ENCODE results near the gene EEIG1. TPM values are rescaled to one million over a fixed set of nuclear protein-coding genes. Genes with fewer than 3 reads are reported as not detected.

Gene EEIG1
- total RNA-seq, 4 donors from 2014 or later, result 7.0 to 22.0 (median 16.3) TPM

GRCh38 chr9:127941961-127942215, 38.9 kb downstream of the EEIG1 start:
- Histone ChIP-seq H3K9me3 (no peaks in the 10 kb centered on the region), H3K27ac (peak overlapping the region in 2 of 4 donors; percentile 55 to 58), H3K27me3 (no peaks in the 10 kb centered on the region), H3K36me3 (peaks cover 0 to 55% of the 10 kb centered on the region in 2 donors), H3K4me3 (no peak overlapping the region), H3K4me1 (peaks cover 0 to 63% (median 17%) of the 10 kb centered on the region in 3 donors)
- no CpG with 5 or more reads among the region's 3 CpGs for WGBS, 2 donors (ENCODE audit: low coverage in 1 of 2)
- no peak for TF ChIP-seq EP300 (IDR thresholded peaks at IDR 0.05)
- no peak for TF ChIP-seq CTCF (IDR thresholded peaks at IDR 0.05)
- no peak for TF ChIP-seq POLR2A (IDR thresholded peaks at IDR 0.05)
- TF ChIP-seq POLR2AphosphoS5 (IDR thresholded peaks at IDR 0.05), result no peak
- ATAC-seq, result no peak

- peaks cover 0 to 63% (median 22%) of the 10 kb centered on the region in 3 donors for H3K4me1 ChIP-seq
- WGBS, 2 donors (ENCODE audit: low coverage in 1 of 2), result 83% methylated on average over 1 of the region's 18 CpGs; no CpG with 5 or more reads in 1 of the 2 donors
- peak overlapping the region in 2 of 4 donors; percentile 55 to 58 for H3K27ac ChIP-seq
- no peak overlapping the region for H3K4me3 ChIP-seq
- TF ChIP-seq CTCF (IDR thresholded peaks at IDR 0.05) (no peak), POLR2A (IDR thresholded peaks at IDR 0.05) (no peak), POLR2AphosphoS5 (IDR thresholded peaks at IDR 0.05) (no peak), EP300 (IDR thresholded peaks at IDR 0.05) (no peak)
- no peaks in the 10 kb centered on the region for H3K9me3 ChIP-seq
- H3K27me3 ChIP-seq, result no peaks in the 10 kb centered on the region
- no peak for ATAC-seq
- peaks cover 0 to 56% of the 10 kb centered on the region in 2 donors for H3K36me3 ChIP-seq
Measured at GRCh38 chr9:127941062-127941960, 39.5 kb downstream of the EEIG1 start.

- 60 to 94% methylated on average over 1 to 4 of the region's 4 CpGs for WGBS, 2 donors (ENCODE audit: low coverage in 1 of 2)
- H3K4me3 ChIP-seq, result no peak overlapping the region
- H3K9me3 ChIP-seq, result no peaks in the 10 kb centered on the region
- ATAC-seq, result no peak
- no peak for TF ChIP-seq POLR2AphosphoS5 (IDR thresholded peaks at IDR 0.05)
- TF ChIP-seq EP300 (IDR thresholded peaks at IDR 0.05), result no peak
- no peak for TF ChIP-seq CTCF (IDR thresholded peaks at IDR 0.05)
- TF ChIP-seq POLR2A (IDR thresholded peaks at IDR 0.05), result no peak
- peaks cover 0 to 63% (median 27%) of the 10 kb centered on the region in 3 donors for H3K4me1 ChIP-seq
- peaks cover 0 to 56% of the 10 kb centered on the region in 2 donors for H3K36me3 ChIP-seq
- peak overlapping the region in 1 of 4 donors; percentile 55 for H3K27ac ChIP-seq
- H3K27me3 ChIP-seq, result no peaks in the 10 kb centered on the region
Measured at GRCh38 chr9:127940593-127940992, 40.2 kb downstream of the EEIG1 start.

- H3K36me3 ChIP-seq, result peaks cover 0 to 59% of the 10 kb centered on the region in 2 donors
- WGBS, 2 donors (ENCODE audit: low coverage in 1 of 2), result 14% methylated on average over 2 of the region's 25 CpGs; no CpG with 5 or more reads in 1 of the 2 donors
- H3K4me3 ChIP-seq, result peak overlapping the region; percentile 82 to 97
- peak; percentile 16 for ATAC-seq
- H3K27me3 ChIP-seq, result no peaks in the 10 kb centered on the region
- H3K27ac ChIP-seq, result peak overlapping the region in 3 of 4 donors; percentile 71 to 76 (median 71)
- no peaks in the 10 kb centered on the region for H3K9me3 ChIP-seq
- peaks cover 0 to 65% (median 27%) of the 10 kb centered on the region in 3 donors for H3K4me1 ChIP-seq
- TF ChIP-seq POLR2A (IDR thresholded peaks at IDR 0.05) (no peak), CTCF (IDR thresholded peaks at IDR 0.05) (no peak), POLR2AphosphoS5 (IDR thresholded peaks at IDR 0.05) (no peak), EP300 (IDR thresholded peaks at IDR 0.05) (no peak)
Measured at GRCh38 chr9:127938298-127938690, 42.5 kb downstream of the EEIG1 start.
